Lower leg skin (tissue), 4 donors: Measurements from ENCODE around the gene HOMER3. TPM values are rescaled to one million over a fixed set of nuclear protein-coding genes. Genes with fewer than 3 reads are reported as not detected.

Source experiments
- DNase-seq, 2 donors: peaks; one replicate each; pipeline ENCODE4 v3.0.0-alpha.2; 2019; ENCODE audit warnings: low spot score in 2 of 2
- H3K4me3 ChIP-seq: fragments of 200-600 bp; sonication (generic); 2 replicates; pipeline ENCODE4 v1.5.1; 2017; ENCODE audit warnings: mild to moderate bottlenecking, low read depth; ENCODE audit not compliant: poor library complexity, severe bottlenecking
- POLR2A ChIP-seq, 2 donors: fragments of 450-650 bp; IDR thresholded peaks; one replicate each; pipeline ENCODE4 v1.6.1; 2016 to 2017; ENCODE audit warnings: antibody characterized with exemption in 2 of 2, mild to moderate bottlenecking in 1 of 2, moderate library complexity in 1 of 2
- WGBS, 2 donors: methylation state at CpG; one replicate each; pipeline ENCODE4 v1.1.5; 2018; 5-methylcytosine and 5-hydroxymethylcytosine counted together
- intact Hi-C: fragments of 100-400 bp; cut with DNase I; formaldehyde crosslinking; loops from one replicate; pipeline ENCODE4 v1.15.0; 2023; ENCODE audit warnings: low total_unique reads
- total RNA-seq, 4 donors: library from RNA; depleted of rRNA; stranded (reverse); fragments of >200 nt; gene quantifications; one replicate each; pipeline ENCODE4 v1.1.0, GENCODE V29; 2016
- TF ChIP-seq, protein P1 (sequence below), 3 donors: fragments of 450-650 bp; IDR thresholded peaks; one replicate each; pipeline ENCODE4 v1.5.1; 2016; ENCODE audit warnings: antibody characterized with exemption in 3 of 3, mild to moderate bottlenecking in 3 of 3, moderate library complexity in 2 of 3

HOMER3 gene
- total RNA-seq, 4 donors from 2014 or later = 32.3 to 49.5 (median 37.2) TPM

DNA sequence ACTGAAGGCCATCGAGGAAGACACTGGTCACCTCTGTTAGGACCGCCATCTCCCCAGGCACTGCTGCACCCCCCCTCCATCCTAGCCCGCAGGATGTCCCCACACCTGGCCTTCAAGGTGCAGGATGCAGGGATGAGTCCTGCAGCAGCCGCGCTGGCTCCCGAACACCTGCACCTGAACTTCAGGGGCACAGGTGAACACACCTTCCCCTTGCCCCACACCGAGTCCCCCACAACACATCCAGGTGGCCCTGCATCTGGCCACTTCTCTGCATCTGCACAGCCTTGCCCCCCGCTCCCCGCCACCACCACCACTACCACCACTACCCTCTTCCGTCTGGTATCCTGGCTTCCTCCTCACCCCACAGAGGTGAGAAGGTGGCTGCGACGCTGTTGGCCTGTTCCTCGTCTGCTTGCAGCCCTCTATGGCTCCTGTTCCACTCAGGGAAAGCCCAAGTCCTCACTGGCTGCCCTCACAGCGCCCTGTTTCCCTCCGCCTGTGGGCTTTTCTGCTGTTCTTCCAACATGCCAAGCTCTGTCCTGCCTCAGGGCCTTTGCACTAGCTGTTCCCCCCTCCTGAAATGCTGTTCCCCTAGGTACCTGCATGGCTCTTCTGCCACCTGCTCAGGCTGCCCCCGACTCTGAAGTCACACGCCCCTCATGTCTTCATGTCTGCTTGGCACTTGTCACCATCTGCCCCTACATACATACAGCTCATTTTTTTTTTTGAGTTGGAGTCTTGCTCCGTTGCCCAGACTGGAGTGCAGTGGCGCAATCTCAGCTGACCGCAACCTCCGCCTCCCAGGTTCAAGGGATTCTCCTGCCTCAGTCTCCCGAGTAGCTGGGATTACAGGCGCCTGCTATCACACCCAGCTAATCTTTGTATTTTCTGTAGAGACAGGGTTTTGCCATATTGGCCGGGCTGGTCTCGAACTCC is 43.7 kb downstream of the HOMER3 start:
- intact Hi-C loops = no loop called here
- no peak for TF ChIP-seq POLR2A (IDR thresholded peaks at IDR 0.05)
- TF ChIP-seq, protein P1, sequence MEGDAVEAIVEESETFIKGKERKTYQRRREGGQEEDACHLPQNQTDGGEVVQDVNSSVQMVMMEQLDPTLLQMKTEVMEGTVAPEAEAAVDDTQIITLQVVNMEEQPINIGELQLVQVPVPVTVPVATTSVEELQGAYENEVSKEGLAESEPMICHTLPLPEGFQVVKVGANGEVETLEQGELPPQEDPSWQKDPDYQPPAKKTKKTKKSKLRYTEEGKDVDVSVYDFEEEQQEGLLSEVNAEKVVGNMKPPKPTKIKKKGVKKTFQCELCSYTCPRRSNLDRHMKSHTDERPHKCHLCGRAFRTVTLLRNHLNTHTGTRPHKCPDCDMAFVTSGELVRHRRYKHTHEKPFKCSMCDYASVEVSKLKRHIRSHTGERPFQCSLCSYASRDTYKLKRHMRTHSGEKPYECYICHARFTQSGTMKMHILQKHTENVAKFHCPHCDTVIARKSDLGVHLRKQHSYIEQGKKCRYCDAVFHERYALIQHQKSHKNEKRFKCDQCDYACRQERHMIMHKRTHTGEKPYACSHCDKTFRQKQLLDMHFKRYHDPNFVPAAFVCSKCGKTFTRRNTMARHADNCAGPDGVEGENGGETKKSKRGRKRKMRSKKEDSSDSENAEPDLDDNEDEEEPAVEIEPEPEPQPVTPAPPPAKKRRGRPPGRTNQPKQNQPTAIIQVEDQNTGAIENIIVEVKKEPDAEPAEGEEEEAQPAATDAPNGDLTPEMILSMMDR (IDR thresholded peaks at IDR 0.05) = no peak
- H3K4me3 ChIP-seq = no peak overlapping the region
- no peak for DNase-seq
- 89 to 92% methylated on average over 23 to 25 of the region's 25 CpGs for WGBS, 2 donors

DNA sequence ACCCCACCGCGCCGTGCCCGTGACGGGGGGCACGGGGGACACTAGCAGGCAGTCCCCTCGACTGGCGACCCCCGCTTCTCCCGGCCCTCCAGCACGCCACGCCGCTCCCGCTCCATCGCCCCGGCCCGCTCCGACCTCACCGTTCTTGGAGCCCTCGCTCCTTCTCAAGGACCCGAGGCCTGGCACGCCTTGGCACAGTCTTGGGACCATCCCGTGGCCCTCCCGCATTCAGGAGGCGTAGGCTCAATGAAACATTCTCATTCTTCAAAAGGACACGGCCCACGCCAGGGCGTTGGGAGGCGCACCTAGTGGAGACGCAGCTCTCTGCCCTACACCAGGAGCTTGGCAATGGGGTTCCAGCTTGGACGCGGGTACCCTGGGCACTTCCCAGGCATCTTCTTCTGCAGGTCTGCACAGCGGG is 44.6 kb downstream of the HOMER3 start:
- no peak for DNase-seq
- TF ChIP-seq, protein P1 (IDR thresholded peaks at IDR 0.05) = no peak
- no peak for TF ChIP-seq POLR2A (IDR thresholded peaks at IDR 0.05)
- WGBS, 2 donors = 4 to 7% methylated on average over 22 of the region's 33 CpGs

DNA sequence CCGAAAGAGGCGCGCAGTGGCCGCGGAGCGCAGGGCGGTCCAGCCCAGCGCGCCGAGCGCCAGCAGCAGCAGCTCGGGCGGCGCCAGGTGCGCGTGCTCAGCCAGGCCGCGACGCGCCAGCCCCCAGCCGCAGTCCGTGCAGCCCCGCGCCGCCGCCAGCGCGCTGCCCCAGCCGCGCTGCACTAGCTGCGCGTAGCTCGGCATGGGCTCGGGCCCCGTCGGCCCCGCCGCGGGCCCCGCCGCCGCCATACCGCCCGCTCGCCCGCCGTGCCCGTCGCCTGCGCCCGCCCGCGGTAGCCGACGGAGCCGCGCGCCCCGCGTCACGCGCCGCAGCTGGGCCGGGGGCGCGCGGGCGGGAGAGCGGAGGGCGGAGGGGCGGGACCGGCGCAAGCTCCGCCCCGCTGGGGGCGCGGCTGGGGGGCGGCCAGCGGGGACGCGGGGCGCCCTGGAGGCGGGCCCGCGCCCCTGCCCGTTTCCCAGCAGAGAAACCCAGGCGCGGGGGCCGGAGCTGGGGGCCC is 45.1 kb downstream of the HOMER3 start, which contains the start of gene CERS1:
CERS1 (minus strand) TSS at position 335 of the 518 bp plus-strand sequence; CDS start at position 249, 86 bp downstream.
- no peak for TF ChIP-seq POLR2A (IDR thresholded peaks at IDR 0.05)
- TF ChIP-seq, protein P1 (IDR thresholded peaks at IDR 0.05) = no peak
- DNase-seq = no peak
- WGBS, 2 donors = 0% methylated on average over 1 to 12 of the region's 89 CpGs
- H3K4me3 ChIP-seq = no peak within 1 kb of the TSS
- intact Hi-C loops = no loop called here

More for the DNA sequence above, 44.6 kb downstream of the HOMER3 start:
- intact Hi-C loops = no loop called here
- H3K4me3 ChIP-seq = no peak overlapping the region

DNA sequence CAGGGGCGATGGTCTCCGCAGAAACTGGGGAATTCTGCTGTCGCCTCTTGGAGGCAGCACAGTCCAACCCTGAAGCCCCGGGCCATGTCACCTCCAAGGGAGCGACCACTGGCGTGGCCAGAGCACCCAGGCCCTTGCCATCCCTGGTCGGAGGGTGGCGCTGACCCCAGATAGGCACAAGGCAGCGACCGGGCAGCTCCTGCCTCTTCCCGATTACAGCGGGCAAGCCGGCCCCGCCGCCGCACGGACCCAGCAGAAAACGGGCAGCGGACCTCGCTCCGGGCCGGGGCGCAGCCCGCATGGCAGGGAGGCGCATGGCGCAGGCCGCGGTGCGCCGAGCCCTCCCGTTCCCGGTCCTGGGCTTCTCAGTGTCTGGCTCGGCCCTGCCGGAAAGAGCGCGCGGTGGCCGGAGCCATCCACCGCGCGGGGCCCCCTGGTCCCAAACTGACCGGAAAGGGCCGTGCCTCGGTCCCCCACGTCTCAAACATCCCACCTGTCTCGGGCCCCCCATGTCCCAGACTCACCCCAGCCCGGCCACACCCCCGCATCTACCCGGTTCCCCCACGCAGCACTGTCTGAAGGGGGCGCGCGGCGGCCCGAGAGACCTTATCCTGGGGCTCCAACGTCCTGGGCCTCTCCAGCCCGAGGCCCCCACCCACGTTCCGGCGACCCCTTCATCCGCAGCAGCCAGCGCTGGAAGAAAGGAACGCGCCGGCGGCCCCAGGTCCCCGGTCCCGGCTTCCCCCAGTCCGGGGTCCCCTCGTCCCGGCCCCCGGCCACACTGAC is 45.8 kb downstream of the HOMER3 start:
- no peak for TF ChIP-seq POLR2A (IDR thresholded peaks at IDR 0.05)
- TF ChIP-seq, protein P1 (IDR thresholded peaks at IDR 0.05) = no peak
- no peak overlapping the region for H3K4me3 ChIP-seq
- no peak for DNase-seq
- intact Hi-C loops = no loop called here
- WGBS, 2 donors = 1% methylated on average over 21 to 62 of the region's 72 CpGs

DNA sequence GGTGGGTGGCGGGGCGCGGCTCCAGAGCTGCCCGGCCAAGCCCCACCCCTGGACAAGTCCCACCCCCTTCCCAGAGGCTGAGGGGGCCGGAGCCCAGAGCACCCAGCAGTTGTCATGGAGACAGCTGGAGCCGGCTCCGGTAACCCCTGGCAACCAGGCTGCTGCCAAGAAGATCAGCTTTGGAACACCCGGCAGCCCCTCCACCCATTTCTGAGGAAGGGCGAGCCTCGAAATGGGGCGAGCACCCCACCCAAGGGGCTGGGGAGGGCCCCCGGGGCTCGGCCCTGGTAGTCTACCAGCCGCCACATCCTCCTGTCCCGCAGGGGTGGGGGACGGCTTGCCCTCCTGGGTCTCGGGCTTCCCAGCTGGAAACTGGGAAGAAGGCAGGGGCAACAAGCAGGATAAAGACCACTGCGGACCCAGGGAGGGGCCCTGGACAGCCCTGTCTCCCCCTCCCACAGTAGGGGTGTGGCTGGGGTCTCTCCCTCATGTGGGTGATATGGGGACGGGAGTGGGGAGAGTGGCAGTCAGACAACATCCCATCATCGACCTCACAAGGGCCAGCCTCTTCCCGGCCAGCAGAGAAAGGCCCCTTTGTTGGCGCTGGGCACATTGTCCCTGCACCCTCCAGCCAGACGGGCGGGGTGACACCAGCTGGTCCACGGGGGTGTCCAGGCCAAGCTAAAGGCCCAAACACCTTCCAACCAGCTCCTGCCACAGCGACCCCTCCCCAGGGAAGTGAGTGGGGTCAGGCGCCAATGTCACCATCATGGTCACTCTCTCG is 46.6 kb downstream of the HOMER3 start:
- no peak for DNase-seq
- WGBS, 2 donors = 1 to 9% methylated on average over 17 to 24 of the region's 28 CpGs
- no peak overlapping the region for H3K4me3 ChIP-seq
- intact Hi-C loops = no loop called here
- TF ChIP-seq POLR2A (IDR thresholded peaks at IDR 0.05) = no peak
- TF ChIP-seq, protein P1 (IDR thresholded peaks at IDR 0.05) = no peak
